H1 (cell line): Measurements from ENCODE around the gene FITM1. TPM values are rescaled to one million over a fixed set of nuclear protein-coding genes. Genes with fewer than 3 reads are reported as not detected.

Experiments used
- POLR2A ChIP-seq, 2 experiments: IDR thresholded peaks; 1 replicate in 1 of 2; 2 replicates in 1 of 2; pipeline ENCODE4 v1.6.1; 2011; ENCODE audit warnings: low read depth in 2 of 2, low read length in 2 of 2, mild to moderate bottlenecking in 2 of 2; ENCODE audit errors: control extremely low read depth in 1 of 2
- POLR2AphosphoS5 ChIP-seq: IDR thresholded peaks from 2 replicates; pipeline ENCODE4 v1.6.1; 2011; ENCODE audit warnings: low read depth, low read length
- polyA plus RNA-seq, 7 experiments: library from polyadenylated mRNA; depleted of rRNA in 3 of 7; stranded (reverse) in 5 of 7; unstranded in 2 of 7; fragments of >200 nt in 5 of 7; fragments of 200-250 nt in 2 of 7; gene quantifications; 1 replicate in 5 of 7; 2 replicates in 1 of 7; 4 replicates in 1 of 7; pipeline versions ENCODE4 v1.2.1 to v1.2.3, GENCODE V29; 2011 to 2013; ENCODE audit warnings: missing spikeins in 2 of 7, mixed read lengths in 2 of 7
- total RNA-seq: library from RNA; stranded (reverse); fragmentation: NEBNext Ultra II Directional; extraction: Animal tissue kit (Norgen Biotek cat#: 25700); gene quantifications from 2 replicates; pipeline ENCODE4 v1.2.1, GENCODE V29; 2021
- TF ChIP-seq, protein P1 (sequence below), 3 experiments: IDR thresholded peaks; 1 replicate in 2 of 3; 2 replicates in 1 of 3; pipeline versions ENCODE4 v1.5.1 to v1.6.1; 2011; ENCODE audit warnings: low read length in 3 of 3, mild to moderate bottlenecking in 3 of 3, inconsistent platforms in 2 of 3, low read depth in 1 of 3, moderate library complexity in 1 of 3; ENCODE audit not compliant: insufficient read depth in 1 of 3; ENCODE audit errors: control extremely low read depth in 1 of 3
- TF ChIP-seq, protein P2 (sequence below): IDR thresholded peaks from 2 replicates; pipeline ENCODE4 v1.6.1; 2012; ENCODE audit warnings: inconsistent platforms

The FITM1 gene
- total and polyA plus RNA-seq, 2 of the 8 experiments (the other 6 are each of a cell fraction or from before 2014, with no cell fraction given) = 0.53 to 0.76 TPM

DNA sequence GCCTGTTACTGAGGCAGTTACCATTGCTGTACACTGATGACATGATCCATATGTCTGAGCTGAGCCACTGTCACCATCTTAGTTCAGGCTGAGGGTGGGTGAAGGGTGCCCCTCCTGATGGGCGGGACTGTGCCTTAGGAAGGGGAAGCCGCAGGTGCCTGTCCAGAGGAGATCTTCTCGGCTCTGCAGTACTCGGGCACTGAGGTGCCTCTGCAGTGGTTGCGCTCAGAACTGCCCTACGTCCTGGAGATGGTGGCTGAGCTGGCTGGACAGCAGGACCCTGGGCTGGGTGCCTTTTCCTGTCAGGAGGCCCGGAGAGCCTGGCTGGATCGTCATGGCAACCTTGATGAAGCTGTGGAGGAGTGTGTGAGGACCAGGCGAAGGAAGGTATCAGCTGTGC, 20.5 kb downstream of the FITM1 start (continued):
- TF ChIP-seq, protein P1, sequence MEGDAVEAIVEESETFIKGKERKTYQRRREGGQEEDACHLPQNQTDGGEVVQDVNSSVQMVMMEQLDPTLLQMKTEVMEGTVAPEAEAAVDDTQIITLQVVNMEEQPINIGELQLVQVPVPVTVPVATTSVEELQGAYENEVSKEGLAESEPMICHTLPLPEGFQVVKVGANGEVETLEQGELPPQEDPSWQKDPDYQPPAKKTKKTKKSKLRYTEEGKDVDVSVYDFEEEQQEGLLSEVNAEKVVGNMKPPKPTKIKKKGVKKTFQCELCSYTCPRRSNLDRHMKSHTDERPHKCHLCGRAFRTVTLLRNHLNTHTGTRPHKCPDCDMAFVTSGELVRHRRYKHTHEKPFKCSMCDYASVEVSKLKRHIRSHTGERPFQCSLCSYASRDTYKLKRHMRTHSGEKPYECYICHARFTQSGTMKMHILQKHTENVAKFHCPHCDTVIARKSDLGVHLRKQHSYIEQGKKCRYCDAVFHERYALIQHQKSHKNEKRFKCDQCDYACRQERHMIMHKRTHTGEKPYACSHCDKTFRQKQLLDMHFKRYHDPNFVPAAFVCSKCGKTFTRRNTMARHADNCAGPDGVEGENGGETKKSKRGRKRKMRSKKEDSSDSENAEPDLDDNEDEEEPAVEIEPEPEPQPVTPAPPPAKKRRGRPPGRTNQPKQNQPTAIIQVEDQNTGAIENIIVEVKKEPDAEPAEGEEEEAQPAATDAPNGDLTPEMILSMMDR (IDR thresholded peaks at IDR 0.05; ENCODE audit: control extremely low read depth in 1 of 3, insufficient read depth in 1 of 3, low read depth in 1 of 3, low read length in 3 of 3) = no peak
- no peak for TF ChIP-seq POLR2AphosphoS5
- TF ChIP-seq, protein P2, sequence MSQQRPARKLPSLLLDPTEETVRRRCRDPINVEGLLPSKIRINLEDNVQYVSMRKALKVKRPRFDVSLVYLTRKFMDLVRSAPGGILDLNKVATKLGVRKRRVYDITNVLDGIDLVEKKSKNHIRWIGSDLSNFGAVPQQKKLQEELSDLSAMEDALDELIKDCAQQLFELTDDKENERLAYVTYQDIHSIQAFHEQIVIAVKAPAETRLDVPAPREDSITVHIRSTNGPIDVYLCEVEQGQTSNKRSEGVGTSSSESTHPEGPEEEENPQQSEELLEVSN = no peak
- no peak for TF ChIP-seq POLR2A (IDR thresholded peaks at IDR 0.05; ENCODE audit: control extremely low read depth in 1 of 2, low read depth in 2 of 2, low read length in 2 of 2)
